ENCODE results near the gene MAP7D2. TPM values are rescaled to one million over a fixed set of nuclear protein-coding genes. Genes with fewer than 3 reads are reported as not detected.

The MAP7D2 gene
- total RNA-seq, 1 experiment from 2014 or later = 0.19 TPM

DNA sequence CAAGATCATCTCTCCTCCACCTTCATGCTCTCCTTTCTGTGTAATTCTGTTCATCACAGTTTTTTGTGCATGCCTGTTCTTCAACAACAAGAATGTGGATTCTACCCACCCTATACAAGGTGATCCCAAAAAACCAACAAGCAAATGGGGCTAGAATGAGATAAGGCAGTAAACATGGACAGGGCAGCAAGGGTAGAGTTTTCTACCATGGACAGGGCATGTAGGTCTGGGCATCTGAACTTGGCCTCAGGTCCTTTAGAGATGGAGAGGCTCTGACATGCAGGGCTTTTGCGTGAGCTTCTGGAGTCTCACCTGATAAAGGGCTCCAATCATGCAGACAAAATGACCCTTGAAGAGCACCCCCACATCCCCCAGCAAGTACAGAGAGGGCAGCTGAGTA, 36.4 kb downstream of the MAP7D2 start:
- TF ChIP-seq CTCF (IDR thresholded peaks at IDR 0.05; ENCODE audit: unreplicated experiment) = no peak
- no peaks in the 10 kb centered on the region for H3K9me3 Mint-ChIP-seq (ENCODE audit: unreplicated experiment)
- CTCF ChIA-PET = interaction anchor here (1.1 to 6.2 kb wide), 2 partner anchors 11 kb away, joined by 3 to 27 read pairs; no protein-coding TSS in a partner anchor

DNA sequence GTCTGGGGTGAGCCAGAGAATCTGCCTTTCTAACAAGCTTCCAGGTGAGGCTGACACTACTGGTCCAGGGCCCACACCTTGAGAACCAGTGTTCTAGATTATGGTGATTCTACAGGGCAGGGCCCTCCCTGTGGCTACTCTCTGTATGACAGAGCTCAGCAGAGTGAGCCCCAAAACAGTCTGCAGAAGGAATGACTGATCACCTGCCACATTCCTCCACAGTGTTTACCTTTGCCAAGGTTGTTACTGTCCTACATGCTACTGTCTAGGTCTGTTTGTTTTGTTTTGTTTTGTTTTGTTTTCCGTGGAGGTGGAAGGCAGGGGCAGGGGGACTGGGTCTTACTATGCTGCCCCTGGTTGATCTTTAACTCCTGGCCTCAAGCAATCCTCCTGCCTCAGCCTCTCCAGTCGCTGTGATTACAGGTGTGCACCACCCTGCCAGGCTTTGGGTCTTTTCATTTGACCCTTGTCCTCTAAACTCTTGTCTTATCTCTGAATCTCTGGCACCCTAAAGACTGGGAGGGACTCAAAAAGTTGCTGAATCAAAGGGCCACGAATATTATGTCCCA, 45.1 kb downstream of the MAP7D2 start:
- Mint-ChIP-seq H3K4me3 (ENCODE audit: unreplicated experiment) (no peak overlapping the region), H3K9me3 (ENCODE audit: unreplicated experiment) (no peaks in the 10 kb centered on the region), H3K27ac (ENCODE audit: low read depth, unreplicated experiment) (no peak overlapping the region), H3K27me3 (ENCODE audit: insufficient read depth, unreplicated experiment) (peaks cover 51% of the 10 kb centered on the region), H3K4me1 (ENCODE audit: insufficient read depth, unreplicated experiment) (peaks cover 18% of the 10 kb centered on the region), H3K36me3 (ENCODE audit: insufficient read depth, unreplicated experiment) (peaks cover 6% of the 10 kb centered on the region)
- POLR2A ChIA-PET = no interaction called here
- BruUV-seq (replicated peaks) = no TSS peak
- CTCF ChIA-PET = interaction anchor here (1.0 kb wide), 1 partner anchor 14 kb away, joined by 3 read pairs; no protein-coding TSS in a partner anchor
- DNase-seq (ENCODE audit: unreplicated experiment) = no peak
- intact Hi-C loops (cut with micrococcal nuclease) = no loop called here
- TF ChIP-seq CTCF (IDR thresholded peaks at IDR 0.05; ENCODE audit: unreplicated experiment) = no peak

More for the DNA sequence above, 36.4 kb downstream of the MAP7D2 start:
- DNase-seq (ENCODE audit: unreplicated experiment) = no peak
- POLR2A ChIA-PET = interaction anchor here (1.1 to 1.6 kb wide), 2 partner anchors 12 to 38 kb away, joined by 5 to 6 read pairs; no protein-coding TSS in a partner anchor
- Mint-ChIP-seq H3K27me3 (ENCODE audit: insufficient read depth, unreplicated experiment) (peaks cover 32% of the 10 kb centered on the region), H3K4me3 (ENCODE audit: unreplicated experiment) (no peak overlapping the region), H3K4me1 (ENCODE audit: insufficient read depth, unreplicated experiment) (no peaks in the 10 kb centered on the region), H3K27ac (ENCODE audit: low read depth, unreplicated experiment) (no peak overlapping the region), H3K36me3 (ENCODE audit: insufficient read depth, unreplicated experiment) (no peaks in the 10 kb centered on the region)
- intact Hi-C loops (cut with micrococcal nuclease) = no loop called here
- BruUV-seq (replicated peaks) = no TSS peak

GRCh38 chrX:20067709-20068561, 48.8 kb downstream of the MAP7D2 start:
- intact Hi-C loops (cut with micrococcal nuclease) = loop anchor here (1.0 to 10.0 kb wide), 7 partner anchors 77 to 524 kb away; partner anchors contain the start of gene BCLAF3
- H3K4me1 Mint-ChIP-seq (ENCODE audit: insufficient read depth, unreplicated experiment) = peaks cover 20% of the 10 kb centered on the region
- DNase-seq (ENCODE audit: unreplicated experiment) = peak; percentile 91
- no peak for TF ChIP-seq CTCF (IDR thresholded peaks at IDR 0.05; ENCODE audit: unreplicated experiment)
- CTCF ChIA-PET = interaction anchor here (0.6 to 4.1 kb wide), 28 partner anchors 10 to 500 kb away, joined by 3 to 66 read pairs (median 4); partner anchors contain the start of gene BCLAF3
- H3K9me3 Mint-ChIP-seq (ENCODE audit: unreplicated experiment) = no peaks in the 10 kb centered on the region
- H3K4me3 Mint-ChIP-seq (ENCODE audit: unreplicated experiment) = peak overlapping the region; percentile 9
- BruUV-seq (replicated peaks) = no TSS peak
- no peak overlapping the region for H3K27ac Mint-ChIP-seq (ENCODE audit: low read depth, unreplicated experiment)
- H3K27me3 Mint-ChIP-seq (ENCODE audit: insufficient read depth, unreplicated experiment) = peaks cover 45% of the 10 kb centered on the region
- POLR2A ChIA-PET = interaction anchor here (0.7 to 1.7 kb wide), 8 partner anchors 12 to 1711 kb away, joined by 3 to 15 read pairs (median 4); partner anchors contain the start of gene EIF1AX
- H3K36me3 Mint-ChIP-seq (ENCODE audit: insufficient read depth, unreplicated experiment) = peaks cover 10% of the 10 kb centered on the region
